ENCODE results near the gene SLC17A2.

The SLC17A2 gene

GRCh38 chr6:25953733-25954132, 23.2 kb upstream of the SLC17A2 start:
- TF ChIP-seq YY1 (IDR thresholded peaks at IDR 0.05; ENCODE audit: low read depth) (no peak), MAX (IDR thresholded peaks at IDR 0.05) (no peak), FOXM1 (IDR thresholded peaks at IDR 0.05; ENCODE audit: borderline replicate concordance, low read depth) (no peak), RAD21 (IDR thresholded peaks at IDR 0.05; ENCODE audit: low read depth) (no peak), TEAD4 (IDR thresholded peaks at IDR 0.05) (no peak), NFIC (IDR thresholded peaks at IDR 0.05) (no peak), CEBPB (IDR thresholded peaks at IDR 0.05) (no peak), REST (IDR thresholded peaks at IDR 0.05; ENCODE audit: low read depth) (no peak), CREB1 (IDR thresholded peaks at IDR 0.05; ENCODE audit: low read depth) (no peak), TAF1 (IDR thresholded peaks at IDR 0.05; ENCODE audit: low read depth) (no peak), EP300 (IDR thresholded peaks at IDR 0.05; ENCODE audit: borderline replicate concordance) (no peak)

GRCh38 chr6:25952535-25952934, 22.0 kb upstream of the SLC17A2 start:
- TF ChIP-seq RAD21 (IDR thresholded peaks at IDR 0.05; ENCODE audit: low read depth) (no peak), EGR1 (IDR thresholded peaks at IDR 0.05) (no peak), YY1 (IDR thresholded peaks at IDR 0.05; ENCODE audit: low read depth) (no peak), ZBTB7A (IDR thresholded peaks at IDR 0.05; ENCODE audit: low read depth) (no peak), EP300 (IDR thresholded peaks at IDR 0.05; ENCODE audit: borderline replicate concordance) (no peak), FOXM1 (IDR thresholded peaks at IDR 0.05; ENCODE audit: borderline replicate concordance, low read depth) (no peak), CREB1 (IDR thresholded peaks at IDR 0.05; ENCODE audit: low read depth) (no peak), USF1 (IDR thresholded peaks at IDR 0.05) (no peak), TEAD4 (IDR thresholded peaks at IDR 0.05) (no peak), TAF1 (IDR thresholded peaks at IDR 0.05; ENCODE audit: low read depth) (no peak), TCF12 (IDR thresholded peaks at IDR 0.05; ENCODE audit: low read depth) (no peak), CEBPB (IDR thresholded peaks at IDR 0.05) (no peak)

- TF ChIP-seq TEAD4 (IDR thresholded peaks at IDR 0.05) (no peak), MAX (IDR thresholded peaks at IDR 0.05) (no peak), ZBTB7A (IDR thresholded peaks at IDR 0.05; ENCODE audit: low read depth) (no peak)
Observed at GRCh38 chr6:25951296-25952032, 21.0 kb upstream of the SLC17A2 start.

GRCh38 chr6:25950297-25950696, 19.8 kb upstream of the SLC17A2 start:
- TF ChIP-seq CREB1 (IDR thresholded peaks at IDR 0.05; ENCODE audit: low read depth) (no peak), NFIC (IDR thresholded peaks at IDR 0.05) (no peak), EGR1 (IDR thresholded peaks at IDR 0.05) (no peak), MAX (IDR thresholded peaks at IDR 0.05) (no peak), RAD21 (IDR thresholded peaks at IDR 0.05; ENCODE audit: low read depth) (no peak), CEBPB (IDR thresholded peaks at IDR 0.05) (no peak), TEAD4 (IDR thresholded peaks at IDR 0.05) (no peak), TAF1 (IDR thresholded peaks at IDR 0.05; ENCODE audit: low read depth) (no peak), EP300 (IDR thresholded peaks at IDR 0.05; ENCODE audit: borderline replicate concordance) (no peak), YY1 (IDR thresholded peaks at IDR 0.05; ENCODE audit: low read depth) (no peak), TCF12 (IDR thresholded peaks at IDR 0.05; ENCODE audit: low read depth) (no peak), ZBTB7A (IDR thresholded peaks at IDR 0.05; ENCODE audit: low read depth) (no peak), REST (IDR thresholded peaks at IDR 0.05; ENCODE audit: low read depth) (no peak), FOXM1 (IDR thresholded peaks at IDR 0.05; ENCODE audit: borderline replicate concordance, low read depth) (no peak), USF1 (IDR thresholded peaks at IDR 0.05) (no peak)

- TF ChIP-seq EGR1 (IDR thresholded peaks at IDR 0.05) (no peak), TCF12 (IDR thresholded peaks at IDR 0.05; ENCODE audit: low read depth) (no peak), ZBTB7A (IDR thresholded peaks at IDR 0.05; ENCODE audit: low read depth) (no peak), REST (IDR thresholded peaks at IDR 0.05; ENCODE audit: low read depth) (no peak), CREB1 (IDR thresholded peaks at IDR 0.05; ENCODE audit: low read depth) (no peak), USF1 (IDR thresholded peaks at IDR 0.05) (no peak), TAF1 (IDR thresholded peaks at IDR 0.05; ENCODE audit: low read depth) (no peak), EP300 (IDR thresholded peaks at IDR 0.05; ENCODE audit: borderline replicate concordance) (no peak)
Observed at GRCh38 chr6:25949695-25950094, 19.2 kb upstream of the SLC17A2 start.
